Measurements from ENCODE around the gene MAVS. TPM values are rescaled to one million over a fixed set of nuclear protein-coding genes. Genes with fewer than 3 reads are reported as not detected.

MAVS gene
- total RNA-seq, 1 experiment from 2014 or later = 32.3 TPM

DNA sequence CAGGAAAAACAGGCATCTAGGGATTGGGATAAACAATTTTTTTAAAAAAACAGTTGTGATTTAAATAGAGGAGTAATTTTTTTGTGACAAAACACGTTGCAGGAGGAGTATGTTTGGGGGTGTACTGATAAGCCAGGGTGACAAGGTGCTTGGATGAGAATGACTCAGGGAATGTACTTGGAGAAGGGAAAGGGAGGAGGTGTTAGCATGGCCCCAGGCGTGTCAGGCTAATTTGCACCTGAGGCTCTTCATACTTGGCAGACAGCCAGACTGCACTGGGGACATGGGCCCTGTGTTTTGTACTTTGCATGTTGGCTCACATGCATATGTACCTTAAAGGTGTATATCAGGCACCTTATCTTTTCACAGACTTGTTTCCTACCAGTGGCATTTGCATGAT, 65.3 kb downstream of the MAVS start:
- no peak for ATAC-seq
- Histone ChIP-seq H3K4me3 (ENCODE audit: low read depth in 2 of 2, low read length in 2 of 2) (no peak overlapping the region), H3K4me1 (ENCODE audit: control insufficient read depth, insufficient read depth, low read length) (no peaks in the 10 kb centered on the region), H3K27ac (ENCODE audit: low read length) (no peak overlapping the region), H3K27me3 (ENCODE audit: control insufficient read depth, insufficient read depth, low read length) (no peaks in the 10 kb centered on the region), H3K36me3 (ENCODE audit: control insufficient read depth, insufficient read depth, low read length) (peaks cover 29% of the 10 kb centered on the region), H3K9me3 (ENCODE audit: control insufficient read depth, insufficient read depth, low read depth, low read length) (no peaks in the 10 kb centered on the region)
- intact Hi-C loops (cut with micrococcal nuclease; ENCODE audit: unreplicated experiment) = no loop called here
- ChIA-PET POLR2A (no interaction called here), CTCF (no interaction called here)
- no peak for DNase-seq (ENCODE audit: low read depth, low spot score)
- no TSS peak for BruUV-seq (replicated peaks)
- no peak for TF ChIP-seq POLR2AphosphoS5 (IDR thresholded peaks at IDR 0.05; ENCODE audit: low read depth, low read length)
- TF ChIP-seq SIN3A (IDR thresholded peaks at IDR 0.05; ENCODE audit: borderline replicate concordance, insufficient read depth, low read depth, low read length) = no peak
- TF ChIP-seq, protein P1, sequence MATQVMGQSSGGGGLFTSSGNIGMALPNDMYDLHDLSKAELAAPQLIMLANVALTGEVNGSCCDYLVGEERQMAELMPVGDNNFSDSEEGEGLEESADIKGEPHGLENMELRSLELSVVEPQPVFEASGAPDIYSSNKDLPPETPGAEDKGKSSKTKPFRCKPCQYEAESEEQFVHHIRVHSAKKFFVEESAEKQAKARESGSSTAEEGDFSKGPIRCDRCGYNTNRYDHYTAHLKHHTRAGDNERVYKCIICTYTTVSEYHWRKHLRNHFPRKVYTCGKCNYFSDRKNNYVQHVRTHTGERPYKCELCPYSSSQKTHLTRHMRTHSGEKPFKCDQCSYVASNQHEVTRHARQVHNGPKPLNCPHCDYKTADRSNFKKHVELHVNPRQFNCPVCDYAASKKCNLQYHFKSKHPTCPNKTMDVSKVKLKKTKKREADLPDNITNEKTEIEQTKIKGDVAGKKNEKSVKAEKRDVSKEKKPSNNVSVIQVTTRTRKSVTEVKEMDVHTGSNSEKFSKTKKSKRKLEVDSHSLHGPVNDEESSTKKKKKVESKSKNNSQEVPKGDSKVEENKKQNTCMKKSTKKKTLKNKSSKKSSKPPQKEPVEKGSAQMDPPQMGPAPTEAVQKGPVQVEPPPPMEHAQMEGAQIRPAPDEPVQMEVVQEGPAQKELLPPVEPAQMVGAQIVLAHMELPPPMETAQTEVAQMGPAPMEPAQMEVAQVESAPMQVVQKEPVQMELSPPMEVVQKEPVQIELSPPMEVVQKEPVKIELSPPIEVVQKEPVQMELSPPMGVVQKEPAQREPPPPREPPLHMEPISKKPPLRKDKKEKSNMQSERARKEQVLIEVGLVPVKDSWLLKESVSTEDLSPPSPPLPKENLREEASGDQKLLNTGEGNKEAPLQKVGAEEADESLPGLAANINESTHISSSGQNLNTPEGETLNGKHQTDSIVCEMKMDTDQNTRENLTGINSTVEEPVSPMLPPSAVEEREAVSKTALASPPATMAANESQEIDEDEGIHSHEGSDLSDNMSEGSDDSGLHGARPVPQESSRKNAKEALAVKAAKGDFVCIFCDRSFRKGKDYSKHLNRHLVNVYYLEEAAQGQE (IDR thresholded peaks at IDR 0.05; ENCODE audit: insufficient read depth in 1 of 2, low read depth in 2 of 2, low read length in 1 of 2) = no peak
- TF ChIP-seq TCF7L2 (IDR thresholded peaks at IDR 0.05; ENCODE audit: low read depth, low read length) = no peak
- TF ChIP-seq, protein P2, sequence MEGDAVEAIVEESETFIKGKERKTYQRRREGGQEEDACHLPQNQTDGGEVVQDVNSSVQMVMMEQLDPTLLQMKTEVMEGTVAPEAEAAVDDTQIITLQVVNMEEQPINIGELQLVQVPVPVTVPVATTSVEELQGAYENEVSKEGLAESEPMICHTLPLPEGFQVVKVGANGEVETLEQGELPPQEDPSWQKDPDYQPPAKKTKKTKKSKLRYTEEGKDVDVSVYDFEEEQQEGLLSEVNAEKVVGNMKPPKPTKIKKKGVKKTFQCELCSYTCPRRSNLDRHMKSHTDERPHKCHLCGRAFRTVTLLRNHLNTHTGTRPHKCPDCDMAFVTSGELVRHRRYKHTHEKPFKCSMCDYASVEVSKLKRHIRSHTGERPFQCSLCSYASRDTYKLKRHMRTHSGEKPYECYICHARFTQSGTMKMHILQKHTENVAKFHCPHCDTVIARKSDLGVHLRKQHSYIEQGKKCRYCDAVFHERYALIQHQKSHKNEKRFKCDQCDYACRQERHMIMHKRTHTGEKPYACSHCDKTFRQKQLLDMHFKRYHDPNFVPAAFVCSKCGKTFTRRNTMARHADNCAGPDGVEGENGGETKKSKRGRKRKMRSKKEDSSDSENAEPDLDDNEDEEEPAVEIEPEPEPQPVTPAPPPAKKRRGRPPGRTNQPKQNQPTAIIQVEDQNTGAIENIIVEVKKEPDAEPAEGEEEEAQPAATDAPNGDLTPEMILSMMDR (IDR thresholded peaks at IDR 0.05) = no peak
- in situ Hi-C loops (cut with HindIII; ENCODE audit: low pct_unique_long_range_greater_than_20kb, low sequenced_read_pairs) = no loop called here

DNA sequence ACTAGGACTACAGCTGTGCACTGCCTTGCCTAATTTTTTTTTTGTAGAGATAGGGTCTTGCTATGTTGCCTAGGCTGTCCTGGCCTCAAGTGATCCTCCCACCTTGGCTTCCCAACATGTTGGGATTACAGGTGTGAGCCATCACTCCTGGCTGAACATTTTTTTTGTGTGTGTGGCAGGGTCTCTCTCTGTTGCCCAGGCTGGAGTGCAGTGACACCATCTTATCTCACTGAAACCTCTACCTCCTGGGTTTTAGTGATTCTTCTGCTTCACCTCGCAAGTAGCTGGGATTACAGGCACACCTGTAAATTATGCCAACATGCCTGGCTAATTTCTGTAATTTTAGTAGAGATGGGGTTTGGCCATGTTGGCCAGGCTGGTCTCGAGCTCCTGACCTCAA, 67.8 kb downstream of the MAVS start:
- H3K27ac ChIP-seq (ENCODE audit: low read length) = no peak overlapping the region
- intact Hi-C loops (cut with micrococcal nuclease; ENCODE audit: unreplicated experiment) = no loop called here
- in situ Hi-C loops (cut with HindIII; ENCODE audit: low pct_unique_long_range_greater_than_20kb, low sequenced_read_pairs) = no loop called here
- ChIA-PET CTCF (no interaction called here), POLR2A (no interaction called here)
- DNase-seq (ENCODE audit: low read depth, low spot score) (no peak), ATAC-seq (no peak)
- TF ChIP-seq SIN3A (IDR thresholded peaks at IDR 0.05; ENCODE audit: borderline replicate concordance, insufficient read depth, low read depth, low read length) (no peak), POLR2AphosphoS5 (IDR thresholded peaks at IDR 0.05; ENCODE audit: low read depth, low read length) (no peak), TCF7L2 (IDR thresholded peaks at IDR 0.05; ENCODE audit: low read depth, low read length) (no peak)
- TF ChIP-seq, protein P1 (IDR thresholded peaks at IDR 0.05; ENCODE audit: insufficient read depth in 1 of 2, low read depth in 2 of 2, low read length in 1 of 2) = no peak
- TF ChIP-seq, protein P2 (IDR thresholded peaks at IDR 0.05) = no peak
- no peak overlapping the region for H3K4me3 ChIP-seq (ENCODE audit: low read depth in 2 of 2, low read length in 2 of 2)
- H3K36me3 ChIP-seq (ENCODE audit: control insufficient read depth, insufficient read depth, low read length) = peaks cover 32% of the 10 kb centered on the region
- no peaks in the 10 kb centered on the region for H3K9me3 ChIP-seq (ENCODE audit: control insufficient read depth, insufficient read depth, low read depth, low read length)
- H3K4me1 ChIP-seq (ENCODE audit: control insufficient read depth, insufficient read depth, low read length) = no peaks in the 10 kb centered on the region
- no TSS peak for BruUV-seq (replicated peaks)
- no peaks in the 10 kb centered on the region for H3K27me3 ChIP-seq (ENCODE audit: control insufficient read depth, insufficient read depth, low read length)

Data from Panc1 (cell line).